Hepatocyte (in vitro differentiated cells): ENCODE data around the gene CTRL.

ENCODE experiments used
- CTCF ChIP-seq: fragments of 200-600 bp; sonication (generic); IDR thresholded peaks from 2 replicates; pipeline ENCODE4 v1.5.1; 2016; ENCODE audit warnings: antibody characterized with exemption, mild to moderate bottlenecking; ENCODE audit not compliant: poor library complexity
- EZH2 ChIP-seq: fragments of 200-600 bp; sonication (generic); IDR thresholded peaks from 2 replicates; pipeline ENCODE4 v1.6.1; 2016; ENCODE audit warnings: antibody characterized with exemption, mild to moderate bottlenecking, borderline replicate concordance
- EZH2phosphoT487 ChIP-seq: fragments of 200-600 bp; sonication (generic); IDR thresholded peaks from one replicate; pipeline ENCODE4 v1.6.1; 2018; ENCODE audit warnings: antibody characterized with exemption, mild to moderate bottlenecking, low read depth, moderate library complexity; ENCODE audit not compliant: unreplicated experiment, severe bottlenecking

DNA sequence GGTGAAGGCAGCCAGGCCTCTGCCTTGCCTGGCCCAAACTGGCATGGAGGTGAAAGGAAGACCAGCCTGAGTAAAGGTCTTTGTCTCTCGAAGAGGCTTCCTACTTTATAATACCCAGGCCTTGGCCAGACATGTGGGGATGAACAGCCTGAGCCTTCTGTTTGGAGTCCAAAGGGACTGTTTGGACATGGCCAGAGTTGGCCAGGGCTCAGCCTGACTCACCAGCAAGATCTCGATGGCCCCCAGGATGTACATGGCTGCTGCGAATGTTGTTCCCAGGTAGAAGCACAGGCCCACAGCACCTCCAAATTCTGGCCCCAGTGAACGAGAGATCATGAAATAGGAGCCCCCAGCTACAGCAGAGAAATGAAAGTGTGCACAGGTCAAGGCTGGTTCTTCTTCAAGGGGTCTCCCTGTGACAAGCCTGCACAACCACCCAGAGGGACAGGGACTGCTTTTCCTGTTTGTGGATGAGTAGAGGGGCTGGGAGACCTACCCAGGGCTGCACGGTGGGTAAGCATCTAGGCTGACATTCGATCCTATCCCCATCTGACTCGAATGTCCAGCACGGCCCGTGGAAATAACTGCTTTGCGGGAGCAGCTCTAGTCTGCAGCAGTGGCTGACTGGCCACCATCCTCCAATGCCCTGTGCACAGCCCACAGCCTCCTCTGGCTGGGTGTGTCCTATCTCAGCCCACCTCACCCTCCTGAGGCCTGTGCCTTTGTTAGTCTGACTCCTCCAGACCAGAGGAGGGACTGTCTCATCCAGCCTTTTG, 22.9 kb upstream of the CTRL start:
- TF ChIP-seq CTCF: no peak
- no peak for TF ChIP-seq EZH2
- TF ChIP-seq EZH2phosphoT487: no peak
